Activated naive CD4-positive, alpha-beta T cell treated with anti-CD3 and anti-CD28 coated beads, Interleukin-2, amount 10 ng/mL, durations not matched to agents 7 days and 5 days (primary cell): ENCODE results near the gene GRM7.

Source experiments
- CTCF ChIA-PET: fragments of 350-600 bp; sonication (Branson Sonifier 250); formaldehyde crosslinking; loops from one replicate; lab custom pipeline; 2021; ENCODE audit warnings: antibody characterized with exemption; lab: Charles Lee
- DNase-seq: peaks from one replicate; pipeline ENCODE4 v3.0.0-alpha.2; 2020
- H3K27ac Mint-ChIP-seq: one replicate; pipeline ENCODE4 v1.8.0; 2021; ENCODE audit warnings: mild to moderate bottlenecking, moderate library complexity, mixed read lengths
- H3K27me3 Mint-ChIP-seq: one replicate; pipeline ENCODE4 v1.8.0; 2021; ENCODE audit warnings: mild to moderate bottlenecking, mixed read lengths
- H3K36me3 Mint-ChIP-seq: one replicate; pipeline ENCODE4 v1.8.0; 2021; ENCODE audit warnings: mixed read lengths
- H3K4me1 Mint-ChIP-seq: one replicate; pipeline ENCODE4 v1.8.0; 2021; ENCODE audit warnings: mixed read lengths
- H3K4me3 Mint-ChIP-seq: one replicate; pipeline ENCODE4 v1.8.0; 2021; ENCODE audit warnings: mild to moderate bottlenecking, moderate library complexity, mixed read lengths
- H3K9me3 Mint-ChIP-seq: one replicate; pipeline ENCODE4 v1.8.0; 2021; ENCODE audit warnings: mixed read lengths

The GRM7 gene

GRCh38 chr3:7144697-7145308 is 283.9 kb downstream of the GRM7 start:
- CTCF ChIA-PET = interaction anchor here (0.8 to 0.9 kb wide), 2 partner anchors 8 to 11 kb away, joined by 3 to 4 read pairs; no protein-coding TSS in a partner anchor
- Mint-ChIP-seq H3K9me3 (no peaks in the 10 kb centered on the region), H3K36me3 (no peaks in the 10 kb centered on the region), H3K27me3 (no peaks in the 10 kb centered on the region), H3K27ac (no peak overlapping the region), H3K4me3 (no peak overlapping the region), H3K4me1 (no peaks in the 10 kb centered on the region)
- DNase-seq = no peak

- H3K27me3 Mint-ChIP-seq = no peaks in the 10 kb centered on the region
- no peak for DNase-seq
- H3K4me3 Mint-ChIP-seq = no peak overlapping the region
- H3K9me3 Mint-ChIP-seq = no peaks in the 10 kb centered on the region
- no peaks in the 10 kb centered on the region for H3K4me1 Mint-ChIP-seq
- CTCF ChIA-PET = no interaction called here
- H3K36me3 Mint-ChIP-seq = no peaks in the 10 kb centered on the region
- no peak overlapping the region for H3K27ac Mint-ChIP-seq
Measured at GRCh38 chr3:7146529-7146928, 285.6 kb downstream of the GRM7 start.

DNA sequence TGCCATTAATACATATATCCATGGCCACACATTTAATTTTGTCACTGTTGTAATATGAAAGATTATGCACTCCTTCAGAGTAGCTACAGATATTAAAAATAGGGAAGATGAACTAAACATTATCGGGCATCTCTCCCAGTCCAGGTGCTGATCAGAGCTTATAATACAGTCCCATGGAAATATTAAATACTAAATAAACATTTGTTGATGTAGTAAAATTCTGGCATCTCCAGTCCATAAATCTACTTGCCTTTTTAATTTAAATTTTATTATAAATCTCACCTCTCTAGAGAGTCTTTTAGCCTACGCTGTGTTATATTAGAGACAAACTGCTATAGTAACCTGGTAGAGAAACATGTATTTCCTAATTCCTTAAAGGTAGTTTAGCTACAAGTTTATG is 297.6 kb downstream of the GRM7 start:
- no peaks in the 10 kb centered on the region for H3K4me1 Mint-ChIP-seq
- H3K9me3 Mint-ChIP-seq = peaks cover 7% of the 10 kb centered on the region
- no peaks in the 10 kb centered on the region for H3K27me3 Mint-ChIP-seq
- DNase-seq = no peak
- H3K27ac Mint-ChIP-seq = no peak overlapping the region
- no peaks in the 10 kb centered on the region for H3K36me3 Mint-ChIP-seq
- no peak overlapping the region for H3K4me3 Mint-ChIP-seq
- CTCF ChIA-PET = interaction anchor here (1.6 kb wide), 1 partner anchor 13 kb away, joined by 4 read pairs; no protein-coding TSS in a partner anchor

DNA sequence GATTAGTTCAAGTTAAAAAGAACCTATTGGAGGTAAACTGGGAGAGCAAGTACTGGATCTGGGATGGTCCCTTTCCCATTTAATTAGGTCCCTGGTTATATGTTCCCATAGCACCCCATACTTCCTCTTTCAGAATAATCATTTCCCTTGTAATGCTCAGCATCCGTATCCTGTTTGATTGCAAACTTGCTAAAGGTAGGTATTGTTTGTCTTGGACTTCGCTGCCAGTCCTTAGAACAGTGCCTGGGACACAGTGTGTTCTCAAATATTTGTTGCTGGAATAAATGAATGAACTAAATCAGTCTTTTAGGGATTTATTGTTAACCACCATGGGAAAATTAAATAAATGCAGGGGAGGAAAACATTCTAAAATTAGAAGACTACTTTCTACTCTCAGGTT is 299.8 kb downstream of the GRM7 start:
- Mint-ChIP-seq H3K27ac (no peak overlapping the region), H3K4me1 (no peaks in the 10 kb centered on the region), H3K4me3 (no peak overlapping the region), H3K36me3 (no peaks in the 10 kb centered on the region), H3K9me3 (peaks cover 7% of the 10 kb centered on the region), H3K27me3 (no peaks in the 10 kb centered on the region)
- CTCF ChIA-PET = no interaction called here
- DNase-seq = no peak

GRCh38 chr3:7166460-7166859 is 305.5 kb downstream of the GRM7 start:
- no peak for DNase-seq
- peaks cover 7% of the 10 kb centered on the region for H3K9me3 Mint-ChIP-seq
- H3K36me3 Mint-ChIP-seq = no peaks in the 10 kb centered on the region
- H3K4me1 Mint-ChIP-seq = no peaks in the 10 kb centered on the region
- no peak overlapping the region for H3K27ac Mint-ChIP-seq
- no peak overlapping the region for H3K4me3 Mint-ChIP-seq
- CTCF ChIA-PET = no interaction called here
- no peaks in the 10 kb centered on the region for H3K27me3 Mint-ChIP-seq

- Mint-ChIP-seq H3K36me3 (no peaks in the 10 kb centered on the region), H3K4me1 (no peaks in the 10 kb centered on the region), H3K27ac (no peak overlapping the region), H3K4me3 (no peak overlapping the region), H3K27me3 (no peaks in the 10 kb centered on the region), H3K9me3 (no peaks in the 10 kb centered on the region)
- CTCF ChIA-PET = no interaction called here
- no peak for DNase-seq
Measured at GRCh38 chr3:7171493-7171892, 310.6 kb downstream of the GRM7 start.

DNA sequence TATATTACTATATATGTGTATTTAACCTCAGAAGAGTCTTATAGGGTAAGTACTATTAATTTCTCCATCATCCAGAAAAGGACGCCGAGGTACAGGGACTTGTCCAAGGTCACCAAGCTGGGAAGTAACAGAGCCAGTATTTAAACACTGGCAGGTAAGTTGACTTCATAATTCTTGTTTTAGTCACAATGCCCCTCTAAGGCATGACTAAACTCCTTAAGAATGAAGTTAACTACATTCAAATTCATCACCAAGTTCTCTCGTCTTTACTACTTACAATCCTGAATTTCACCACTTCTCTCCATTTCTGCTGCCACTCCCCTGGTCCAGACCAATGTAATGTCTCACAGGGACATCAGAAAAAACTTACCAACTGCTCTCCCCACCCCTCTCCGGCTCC is 312.1 kb downstream of the GRM7 start:
- no peaks in the 10 kb centered on the region for H3K9me3 Mint-ChIP-seq
- H3K27ac Mint-ChIP-seq = no peak overlapping the region
- H3K4me3 Mint-ChIP-seq = no peak overlapping the region
- no peaks in the 10 kb centered on the region for H3K4me1 Mint-ChIP-seq
- no peaks in the 10 kb centered on the region for H3K36me3 Mint-ChIP-seq
- no peaks in the 10 kb centered on the region for H3K27me3 Mint-ChIP-seq
- DNase-seq = no peak
- CTCF ChIA-PET = no interaction called here

- Mint-ChIP-seq H3K9me3 (peaks cover 1% of the 10 kb centered on the region), H3K4me3 (no peak overlapping the region), H3K4me1 (no peaks in the 10 kb centered on the region), H3K27ac (no peak overlapping the region), H3K27me3 (no peaks in the 10 kb centered on the region), H3K36me3 (no peaks in the 10 kb centered on the region)
- CTCF ChIA-PET = no interaction called here
- no peak for DNase-seq
Measured at GRCh38 chr3:7188551-7188950, 327.6 kb downstream of the GRM7 start.

- DNase-seq = no peak
- Mint-ChIP-seq H3K4me1 (no peaks in the 10 kb centered on the region), H3K4me3 (no peak overlapping the region), H3K36me3 (no peaks in the 10 kb centered on the region), H3K27ac (no peak overlapping the region), H3K9me3 (peaks cover 1% of the 10 kb centered on the region), H3K27me3 (no peaks in the 10 kb centered on the region)
- CTCF ChIA-PET = no interaction called here
Measured at GRCh38 chr3:7190095-7190494, 329.2 kb downstream of the GRM7 start.

GRCh38 chr3:7193269-7193668 is 332.4 kb downstream of the GRM7 start:
- Mint-ChIP-seq H3K4me1 (no peaks in the 10 kb centered on the region), H3K4me3 (no peak overlapping the region), H3K9me3 (no peaks in the 10 kb centered on the region), H3K36me3 (no peaks in the 10 kb centered on the region), H3K27me3 (no peaks in the 10 kb centered on the region), H3K27ac (no peak overlapping the region)
- DNase-seq = no peak
- CTCF ChIA-PET = no interaction called here

DNA sequence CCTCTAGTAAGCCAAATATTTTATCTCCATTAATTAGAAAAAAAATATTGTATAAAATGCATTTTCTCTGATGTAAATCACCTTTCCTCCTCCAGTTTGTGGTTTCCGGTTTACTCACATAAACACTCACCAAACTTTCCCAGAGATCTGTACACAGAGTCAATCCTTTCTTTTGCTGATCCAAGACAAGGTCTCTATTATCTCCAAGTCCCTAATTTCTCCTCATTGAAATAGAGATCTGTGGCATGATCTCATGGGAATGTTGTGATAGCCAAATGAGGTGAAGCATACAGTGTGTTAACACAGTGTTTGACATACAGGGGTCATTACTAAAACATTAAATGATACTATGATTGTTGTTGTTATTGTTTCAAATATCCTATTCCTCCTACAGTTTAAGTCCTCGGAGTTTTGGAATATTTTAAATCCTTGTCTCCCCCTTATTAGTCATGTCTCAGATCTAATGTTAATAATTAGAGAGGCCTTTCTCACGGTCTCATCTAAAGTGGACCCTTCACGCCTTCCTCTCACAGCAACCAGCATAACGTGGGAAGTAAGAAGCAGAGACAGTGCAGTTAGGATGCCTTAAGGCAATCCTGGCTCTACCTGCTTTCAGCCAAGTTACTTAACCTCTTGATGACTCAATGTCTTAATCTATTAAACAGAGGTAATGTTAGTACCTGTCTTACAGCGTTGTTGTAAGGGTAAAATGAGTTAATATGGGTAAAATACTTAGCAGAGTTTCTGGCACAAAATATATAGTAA is 333.3 kb downstream of the GRM7 start:
- H3K36me3 Mint-ChIP-seq = no peaks in the 10 kb centered on the region
- DNase-seq = no peak
- no peak overlapping the region for H3K4me3 Mint-ChIP-seq
- CTCF ChIA-PET = no interaction called here
- no peaks in the 10 kb centered on the region for H3K9me3 Mint-ChIP-seq
- no peak overlapping the region for H3K27ac Mint-ChIP-seq
- no peaks in the 10 kb centered on the region for H3K27me3 Mint-ChIP-seq
- H3K4me1 Mint-ChIP-seq = no peaks in the 10 kb centered on the region

- CTCF ChIA-PET = no interaction called here
- Mint-ChIP-seq H3K36me3 (no peaks in the 10 kb centered on the region), H3K4me3 (no peak overlapping the region), H3K9me3 (no peaks in the 10 kb centered on the region), H3K4me1 (no peaks in the 10 kb centered on the region), H3K27ac (no peak overlapping the region), H3K27me3 (no peaks in the 10 kb centered on the region)
- DNase-seq = no peak
Measured at GRCh38 chr3:7195934-7196333, 335.0 kb downstream of the GRM7 start.

GRCh38 chr3:7201784-7202183 is 340.9 kb downstream of the GRM7 start:
- no peaks in the 10 kb centered on the region for H3K36me3 Mint-ChIP-seq

DNA sequence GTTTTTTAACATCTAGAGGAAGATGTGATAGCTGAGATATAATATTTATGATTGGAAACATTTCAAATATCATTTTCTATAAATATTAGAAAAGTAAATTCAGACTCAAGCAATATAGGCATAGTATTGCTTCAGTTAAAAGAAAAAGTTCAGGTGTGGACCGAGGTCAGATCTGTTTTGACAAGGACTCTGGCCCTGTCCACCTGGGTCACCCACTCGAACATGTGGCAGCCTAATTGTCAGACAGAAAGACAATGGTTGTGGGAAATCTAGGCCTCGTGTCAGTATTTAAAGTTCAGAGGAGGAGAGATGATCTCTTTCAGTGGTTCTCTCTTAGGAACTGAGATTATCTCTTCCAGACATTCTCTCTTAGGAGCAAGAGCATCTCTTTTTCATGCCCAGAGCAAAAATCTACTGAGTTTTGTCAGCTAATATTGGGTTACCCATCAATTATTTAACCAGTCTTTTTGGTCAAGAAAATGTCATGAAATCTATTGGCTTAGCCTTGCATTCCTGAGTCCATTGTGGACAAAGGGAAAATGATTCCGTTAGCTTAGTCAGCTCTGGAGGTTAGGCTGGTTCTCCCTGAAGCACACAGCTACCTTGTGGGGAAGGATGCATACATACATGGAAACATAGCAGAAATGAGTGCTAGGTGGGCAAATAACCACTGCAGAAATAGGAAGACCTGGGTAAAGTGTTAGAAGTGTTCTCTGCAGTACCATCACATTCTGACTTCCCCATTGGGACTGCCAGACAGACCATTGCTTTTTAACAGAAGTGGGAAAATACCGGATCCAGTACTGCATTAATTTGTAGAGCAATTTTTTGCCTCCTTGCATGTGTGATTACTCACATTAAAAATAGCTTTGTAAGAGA is 343.3 kb downstream of the GRM7 start:
- Mint-ChIP-seq H3K9me3 (peaks cover 5% of the 10 kb centered on the region), H3K4me1 (peaks cover 4% of the 10 kb centered on the region), H3K4me3 (no peak overlapping the region), H3K36me3 (no peaks in the 10 kb centered on the region), H3K27me3 (no peaks in the 10 kb centered on the region), H3K27ac (no peak overlapping the region)
- CTCF ChIA-PET = no interaction called here
- DNase-seq = no peak

More at GRCh38 chr3:7201784-7202183, 340.9 kb downstream of the GRM7 start:
- Mint-ChIP-seq H3K27ac (no peak overlapping the region), H3K4me1 (peaks cover 4% of the 10 kb centered on the region), H3K4me3 (no peak overlapping the region), H3K9me3 (peaks cover 5% of the 10 kb centered on the region), H3K27me3 (no peaks in the 10 kb centered on the region)
- CTCF ChIA-PET = no interaction called here
- no peak for DNase-seq
